GM18519 (cell line): ENCODE results near the gene CEP63.

Source experiments
- ATAC-seq: cut with Tn5 transposase; IDR thresholded peaks from one replicate; pipeline ENCODE4 v1.9.1; 2021; ENCODE audit warnings: mild to moderate bottlenecking, moderate library complexity; ENCODE audit not compliant: unreplicated experiment, low FRiP score

CEP63 gene

DNA sequence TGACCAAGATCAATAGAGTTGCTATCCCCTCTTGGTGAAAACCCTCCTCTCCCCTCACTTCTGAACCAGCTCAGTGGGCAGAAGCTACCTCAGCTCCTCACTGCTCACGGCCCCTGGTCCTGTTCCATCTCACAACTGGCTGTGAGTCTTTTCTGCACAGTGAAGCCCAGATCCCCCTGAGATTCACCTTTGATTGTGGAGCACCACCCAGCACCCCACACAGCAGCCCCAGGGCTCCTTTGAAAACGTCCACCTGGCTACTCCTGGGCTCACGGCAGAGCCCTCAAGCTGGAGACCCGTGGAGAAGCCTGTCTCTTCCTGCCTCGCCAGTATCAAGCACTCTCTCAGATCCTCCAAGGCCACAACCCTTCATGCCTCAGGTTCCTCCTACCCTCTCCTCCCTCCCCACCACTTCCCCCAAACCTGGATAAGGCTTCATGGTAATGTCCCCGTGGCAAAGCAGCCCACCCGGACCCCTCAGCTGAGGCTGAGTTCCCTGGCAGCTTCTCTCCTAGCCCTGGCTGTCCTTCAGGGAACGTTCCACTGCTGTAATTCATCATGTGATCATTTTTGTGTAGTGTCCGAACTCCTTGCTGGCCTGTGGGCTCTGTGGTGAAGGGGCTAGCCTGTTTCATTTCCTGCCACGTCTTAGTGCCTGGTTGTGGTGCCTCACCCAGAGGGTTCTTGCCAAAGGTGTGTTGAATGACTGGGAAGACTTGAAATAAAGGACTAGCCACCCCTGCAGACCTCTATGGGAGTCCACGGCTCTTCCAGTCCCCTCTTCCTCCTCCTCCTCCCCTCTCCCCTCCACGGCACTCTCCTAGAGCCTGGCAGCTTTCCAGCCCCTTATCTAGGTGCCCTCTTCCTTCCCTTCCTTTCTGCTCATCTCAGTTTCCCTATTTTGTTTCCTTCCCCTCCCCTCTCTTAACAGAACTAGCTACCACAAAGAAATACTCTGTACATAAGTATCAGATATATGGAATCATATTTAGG is 120.5 kb downstream of the CEP63 start:
- ATAC-seq = no peak

GRCh38 chr3:134607054-134608022 is 121.5 kb downstream of the CEP63 start:
- no peak for ATAC-seq

- ATAC-seq = no peak
These were observed 122.3 kb downstream of the CEP63 start for GRCh38 chr3:134608023-134608770.

DNA sequence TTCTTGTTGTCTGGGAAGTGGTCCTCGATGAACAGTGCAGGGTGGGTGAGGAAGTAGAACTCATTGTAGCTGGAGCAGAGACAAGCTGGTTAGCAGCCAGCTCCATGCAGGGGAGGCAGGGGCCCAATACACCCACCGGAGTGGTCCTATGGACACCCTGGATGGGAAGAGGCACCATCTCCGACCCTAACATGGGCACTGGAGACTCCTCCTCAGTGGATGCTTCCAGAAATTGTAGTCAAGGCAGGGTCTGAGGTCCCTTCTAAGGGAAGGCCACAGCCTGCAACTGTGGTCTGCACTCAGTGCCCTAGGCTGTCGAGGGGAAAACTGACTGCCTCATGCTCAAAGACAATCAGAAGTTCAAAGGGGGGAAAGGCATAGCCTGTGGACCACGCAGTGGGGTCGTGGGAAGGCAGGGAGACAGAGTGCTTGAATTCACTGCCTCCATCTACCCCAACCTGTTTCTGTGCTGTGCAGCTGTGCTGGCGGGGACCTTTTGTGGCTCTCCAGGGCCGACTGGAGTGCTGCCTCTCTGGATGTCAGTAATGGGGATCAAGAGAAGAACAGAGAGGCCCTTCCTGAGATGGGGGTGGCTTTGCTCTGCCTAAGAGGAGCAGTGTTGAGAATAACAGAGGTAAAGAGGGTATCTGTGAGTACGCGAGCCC is 123.0 kb downstream of the CEP63 start:
- no peak for ATAC-seq

- ATAC-seq = no peak
These were observed 124.1 kb downstream of the CEP63 start for GRCh38 chr3:134609821-134610431.

GRCh38 chr3:134610432-134611385 is 124.9 kb downstream of the CEP63 start:
- ATAC-seq = no peak

GRCh38 chr3:134611516-134611915 is 125.7 kb downstream of the CEP63 start:
- ATAC-seq = no peak

DNA sequence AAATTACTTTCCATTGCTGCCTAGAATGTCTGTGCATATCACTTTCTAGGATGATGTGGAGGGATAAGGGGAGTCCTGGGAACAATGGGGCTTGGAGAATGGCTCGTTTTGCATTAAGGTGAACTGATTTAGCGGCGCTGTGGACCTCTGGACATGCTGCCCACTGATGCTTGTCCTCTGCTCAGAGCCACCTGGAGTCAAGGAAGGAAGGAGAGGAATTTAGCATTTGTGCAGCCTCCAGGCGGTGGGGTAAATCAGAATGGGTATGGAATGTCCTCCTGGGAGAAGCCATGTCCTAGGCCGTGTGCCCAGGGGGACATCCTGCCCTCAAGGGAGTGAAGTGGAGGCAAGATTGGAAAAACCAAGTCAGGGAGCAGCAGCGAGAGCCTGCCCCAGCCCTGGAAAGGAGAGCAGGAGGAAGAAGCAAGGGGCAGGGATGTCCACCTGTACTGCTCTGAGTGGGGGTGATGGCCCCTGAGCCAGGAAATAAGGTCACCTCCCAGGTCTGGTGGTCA is 127.2 kb downstream of the CEP63 start:
- no peak for ATAC-seq

DNA sequence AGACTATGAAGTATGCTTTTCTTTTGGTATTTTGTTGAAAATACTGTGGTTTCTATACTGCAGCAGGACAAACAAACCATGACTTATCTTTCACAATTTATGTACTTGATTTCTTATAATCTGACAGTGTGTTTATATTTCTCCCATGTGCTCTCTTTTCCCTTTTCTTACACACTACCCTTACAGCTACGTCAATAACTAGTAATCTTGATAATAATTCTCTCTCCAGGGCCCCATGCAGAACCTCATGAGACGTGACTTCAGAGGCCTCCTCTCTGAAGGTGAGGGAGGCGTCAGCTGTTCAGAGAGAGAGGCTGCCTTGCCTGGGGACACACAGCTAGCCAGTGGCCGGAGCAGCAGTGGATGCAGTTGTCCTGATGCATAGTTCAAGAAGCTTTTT is 129.1 kb downstream of the CEP63 start:
- ATAC-seq = no peak

- no peak for ATAC-seq
These were observed 129.9 kb downstream of the CEP63 start for GRCh38 chr3:134615743-134616142.

- no peak for ATAC-seq
These were observed 132.0 kb downstream of the CEP63 start for GRCh38 chr3:134617608-134618477.

DNA sequence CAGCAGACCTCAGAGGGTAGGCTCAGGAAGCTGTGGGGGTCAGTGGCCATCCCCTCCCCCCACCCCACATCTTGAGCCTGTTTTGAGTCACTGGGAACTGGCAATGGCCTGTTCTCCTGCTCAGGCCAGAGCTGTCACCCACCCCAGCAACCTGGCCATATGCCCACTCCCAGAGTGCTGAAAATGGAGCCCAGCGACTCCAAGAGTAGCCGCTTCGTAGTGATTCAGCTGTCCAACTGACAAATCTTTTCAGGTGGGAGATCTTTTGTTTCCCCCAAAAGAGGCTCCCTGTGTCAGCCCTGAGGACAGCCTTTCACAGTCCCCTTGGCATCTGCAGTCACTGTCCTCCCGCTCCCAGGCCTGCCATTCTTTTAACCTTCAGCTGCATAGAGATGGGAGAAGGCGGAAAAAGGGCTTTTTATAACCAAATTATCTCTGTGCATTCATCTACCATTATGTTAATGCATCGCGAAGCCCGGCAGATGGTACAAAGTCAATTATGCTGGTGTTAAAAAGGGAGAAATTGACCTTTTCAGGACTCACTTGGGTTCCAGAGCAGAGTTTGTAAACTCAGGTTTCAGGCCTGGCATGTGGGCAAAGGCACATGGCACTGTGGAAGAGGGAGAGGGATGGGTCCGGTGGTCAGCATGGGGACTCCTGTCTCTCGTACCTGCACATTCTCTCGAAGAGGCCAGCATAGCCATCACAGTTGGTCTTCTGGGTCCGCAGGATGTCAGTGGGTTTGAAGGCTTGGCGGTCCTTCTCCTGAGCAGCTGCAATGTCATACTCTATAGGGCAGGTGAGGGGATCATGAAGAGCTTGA is 132.8 kb downstream of the CEP63 start:
- no peak for ATAC-seq

GRCh38 chr3:134619301-134619615 is 133.4 kb downstream of the CEP63 start:
- no peak for ATAC-seq

DNA sequence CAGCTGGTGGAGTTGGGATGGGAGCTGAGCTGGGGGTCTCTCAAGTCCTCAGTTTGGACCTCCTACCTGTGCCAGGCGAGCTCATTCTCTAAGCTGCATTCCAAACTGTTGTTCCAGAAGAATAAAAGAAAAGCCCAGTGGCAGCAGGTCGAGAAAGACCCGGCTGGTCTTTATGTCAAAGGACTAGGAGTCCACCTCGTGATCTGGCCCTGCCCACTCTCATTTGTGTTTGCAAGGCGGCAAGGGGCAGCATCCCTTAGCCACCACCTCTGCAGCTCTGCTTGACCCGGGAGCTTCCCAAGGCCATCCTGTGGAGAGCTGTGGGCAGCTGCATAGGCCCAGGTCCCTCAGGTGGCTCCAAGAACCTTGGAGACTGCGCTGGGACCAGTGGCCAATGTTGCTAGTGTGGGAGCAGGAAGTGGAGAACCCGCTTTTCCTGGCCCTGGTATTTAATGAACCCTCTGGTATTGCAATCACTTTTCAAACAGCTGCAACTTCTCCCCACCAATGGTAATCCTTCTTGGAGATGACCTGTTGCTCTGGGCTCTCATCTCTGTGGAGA is 134.1 kb downstream of the CEP63 start:
- no peak for ATAC-seq

DNA sequence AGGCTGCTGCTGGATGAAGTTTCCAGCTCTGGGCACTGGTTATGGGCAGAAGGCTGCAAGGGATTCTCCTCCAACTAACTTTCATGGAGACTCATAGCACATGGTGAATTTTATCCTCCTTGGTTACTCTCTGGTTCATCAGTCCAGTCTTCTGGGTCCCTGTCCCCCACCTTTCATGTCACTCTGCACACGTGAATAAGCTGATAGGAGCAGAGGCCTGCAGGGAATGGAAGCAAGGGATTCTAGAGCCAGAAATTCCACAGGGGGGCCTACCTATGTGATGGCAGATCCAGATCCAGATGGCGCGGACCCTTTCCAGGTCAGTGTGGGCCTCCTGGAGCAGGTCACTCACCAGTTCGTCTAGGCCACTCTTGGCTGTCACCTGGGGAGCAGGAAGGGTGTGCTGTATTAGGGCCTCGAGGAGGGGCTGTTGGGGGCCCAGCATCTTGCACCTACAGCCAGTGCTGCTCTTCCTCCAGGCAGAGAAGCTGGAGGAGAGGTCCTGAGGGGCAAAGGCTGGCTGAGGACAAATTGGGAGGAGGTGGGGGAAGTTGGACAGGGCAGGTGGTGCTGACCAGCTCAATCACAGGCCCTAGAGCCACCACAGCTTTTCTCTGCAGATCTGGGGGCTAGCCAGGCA is 134.7 kb downstream of the CEP63 start:
- no peak for ATAC-seq

GRCh38 chr3:134621854-134622253 is 136.0 kb downstream of the CEP63 start:
- no peak for ATAC-seq
